RWPE1 (cell line): ENCODE data around the gene DTX1.

Source experiments
- CTCF ChIA-PET: fragments of 350-600 bp; sonication (Branson Sonifier 250); formaldehyde crosslinking; extraction: SDS; loops from one replicate; lab custom pipeline; 2021; lab: Yijun Ruan, JAX
- POLR2A ChIA-PET: fragments of 400-600 bp; formaldehyde crosslinking; extraction: SDS; loops from one replicate; lab custom pipeline; 2020; ENCODE audit warnings: antibody characterized with exemption; ENCODE audit not compliant: low non-redundant PET; lab: Yijun Ruan, JAX
- DNase-seq: peaks from one replicate; pipeline ENCODE4 v3.0.0; 2012; ENCODE audit warnings: low spot score
- H3K27ac ChIP-seq: fragments of 450-650 bp; 2 replicates; pipeline ENCODE4 v1.5.1; 2017
- CTCF ChIP-seq: fragments of 450-650 bp; conservative IDR thresholded peaks from 2 replicates; pipeline ENCODE4 v1.5.1; 2017; ENCODE audit warnings: low read depth, mild to moderate bottlenecking

Gene DTX1

GRCh38 chr12:113128802-113129663 is 72.5 kb downstream of the DTX1 start:
- H3K27ac ChIP-seq, result no peak overlapping the region
- CTCF ChIA-PET, result no interaction called here
- DNase-seq, result no peak
- no peak for TF ChIP-seq CTCF
- POLR2A ChIA-PET, result no interaction called here

GRCh38 chr12:113129664-113130456 is 73.3 kb downstream of the DTX1 start:
- TF ChIP-seq CTCF, result no peak
- POLR2A ChIA-PET, result no interaction called here
- no peak for DNase-seq
- CTCF ChIA-PET, result no interaction called here
- no peak overlapping the region for H3K27ac ChIP-seq

GRCh38 chr12:113130457-113131135 is 74.1 kb downstream of the DTX1 start:
- ChIA-PET CTCF (interaction anchor here (0.6 kb wide), 1 partner anchor 24 kb away, joined by 3 read pairs; no protein-coding TSS in a partner anchor), POLR2A (no interaction called here)
- H3K27ac ChIP-seq, result no peak overlapping the region
- no peak for DNase-seq
- no peak for TF ChIP-seq CTCF

GRCh38 chr12:113131556-113131955 is 75.0 kb downstream of the DTX1 start:
- ChIA-PET POLR2A (no interaction called here), CTCF (interaction anchor here (0.6 kb wide), 1 partner anchor 25 kb away, joined by 3 read pairs; no protein-coding TSS in a partner anchor)
- no peak for DNase-seq
- TF ChIP-seq CTCF, result no peak
- no peak overlapping the region for H3K27ac ChIP-seq

GRCh38 chr12:113133036-113133435 is 76.5 kb downstream of the DTX1 start:
- ChIA-PET CTCF (interaction anchor here (0.7 to 1.6 kb wide), 3 partner anchors 13 to 20 kb away, joined by 3 to 11 read pairs (median 7); no protein-coding TSS in a partner anchor), POLR2A (no interaction called here)
- H3K27ac ChIP-seq, result no peak overlapping the region
- no peak for TF ChIP-seq CTCF
- DNase-seq, result no peak

GRCh38 chr12:113133666-113134065 is 77.1 kb downstream of the DTX1 start:
- H3K27ac ChIP-seq, result no peak overlapping the region
- DNase-seq, result no peak
- ChIA-PET POLR2A (no interaction called here), CTCF (interaction anchor here (0.7 to 1.6 kb wide), 3 partner anchors 13 to 21 kb away, joined by 3 to 11 read pairs (median 7); no protein-coding TSS in a partner anchor)
- no peak for TF ChIP-seq CTCF
